PFSK-1 (cell line): ENCODE data around the gene BRF1.

Source experiments
- FOXP2 ChIP-seq: optimal IDR thresholded peaks from 2 replicates; pipeline ENCODE3; 2011; ENCODE audit warnings: borderline replicate concordance, control low read depth, inconsistent platforms; ENCODE audit not compliant: insufficient read depth; ENCODE audit errors: extremely low read length, extremely low read depth
- POLR2AphosphoS5 ChIP-seq: IDR thresholded peaks from 2 replicates; pipeline ENCODE4 v1.6.1; 2012; ENCODE audit warnings: low read depth, mild to moderate bottlenecking, control low read depth, low read length, moderate library complexity
- SIN3A ChIP-seq: IDR thresholded peaks from 2 replicates; pipeline ENCODE4 v1.6.1; 2012; ENCODE audit warnings: mild to moderate bottlenecking, low read length, moderate library complexity, borderline replicate concordance; ENCODE audit not compliant: insufficient read depth
- TAF1 ChIP-seq: IDR thresholded peaks from 2 replicates; pipeline ENCODE4 v1.6.1; 2012; ENCODE audit warnings: low read length, control low read depth, borderline replicate concordance; ENCODE audit not compliant: insufficient read depth
- TF ChIP-seq, protein P1 (sequence below), 2 experiments: IDR thresholded peaks; 2 replicates each; pipeline versions ENCODE4 v1.6.1 to v1.8.0; 2011 to 2012; ENCODE audit warnings: low read depth in 2 of 2, low read length in 2 of 2, control low read depth in 1 of 2, inconsistent platforms in 1 of 2, mild to moderate bottlenecking in 1 of 2, moderate library complexity in 1 of 2; ENCODE audit not compliant: insufficient read depth in 1 of 2

Gene BRF1

GRCh38 chr14:105204206-105204930 lies 96.4 kb downstream of the BRF1 start:
- TF ChIP-seq, protein P1, sequence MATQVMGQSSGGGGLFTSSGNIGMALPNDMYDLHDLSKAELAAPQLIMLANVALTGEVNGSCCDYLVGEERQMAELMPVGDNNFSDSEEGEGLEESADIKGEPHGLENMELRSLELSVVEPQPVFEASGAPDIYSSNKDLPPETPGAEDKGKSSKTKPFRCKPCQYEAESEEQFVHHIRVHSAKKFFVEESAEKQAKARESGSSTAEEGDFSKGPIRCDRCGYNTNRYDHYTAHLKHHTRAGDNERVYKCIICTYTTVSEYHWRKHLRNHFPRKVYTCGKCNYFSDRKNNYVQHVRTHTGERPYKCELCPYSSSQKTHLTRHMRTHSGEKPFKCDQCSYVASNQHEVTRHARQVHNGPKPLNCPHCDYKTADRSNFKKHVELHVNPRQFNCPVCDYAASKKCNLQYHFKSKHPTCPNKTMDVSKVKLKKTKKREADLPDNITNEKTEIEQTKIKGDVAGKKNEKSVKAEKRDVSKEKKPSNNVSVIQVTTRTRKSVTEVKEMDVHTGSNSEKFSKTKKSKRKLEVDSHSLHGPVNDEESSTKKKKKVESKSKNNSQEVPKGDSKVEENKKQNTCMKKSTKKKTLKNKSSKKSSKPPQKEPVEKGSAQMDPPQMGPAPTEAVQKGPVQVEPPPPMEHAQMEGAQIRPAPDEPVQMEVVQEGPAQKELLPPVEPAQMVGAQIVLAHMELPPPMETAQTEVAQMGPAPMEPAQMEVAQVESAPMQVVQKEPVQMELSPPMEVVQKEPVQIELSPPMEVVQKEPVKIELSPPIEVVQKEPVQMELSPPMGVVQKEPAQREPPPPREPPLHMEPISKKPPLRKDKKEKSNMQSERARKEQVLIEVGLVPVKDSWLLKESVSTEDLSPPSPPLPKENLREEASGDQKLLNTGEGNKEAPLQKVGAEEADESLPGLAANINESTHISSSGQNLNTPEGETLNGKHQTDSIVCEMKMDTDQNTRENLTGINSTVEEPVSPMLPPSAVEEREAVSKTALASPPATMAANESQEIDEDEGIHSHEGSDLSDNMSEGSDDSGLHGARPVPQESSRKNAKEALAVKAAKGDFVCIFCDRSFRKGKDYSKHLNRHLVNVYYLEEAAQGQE (IDR thresholded peaks at IDR 0.05; ENCODE audit: insufficient read depth in 1 of 2, low read depth in 2 of 2, low read length in 2 of 2), result no peak
- TF ChIP-seq TAF1 (no peak), FOXP2 (no peak), SIN3A (no peak), POLR2AphosphoS5 (no peak)

- no peak for TF ChIP-seq FOXP2
- TF ChIP-seq TAF1, result no peak
- no peak for TF ChIP-seq SIN3A
- TF ChIP-seq, protein P1 (IDR thresholded peaks at IDR 0.05; ENCODE audit: insufficient read depth in 1 of 2, low read depth in 2 of 2, low read length in 2 of 2), result no peak
- no peak for TF ChIP-seq POLR2AphosphoS5
Observed at GRCh38 chr14:105203701-105204100, 97.1 kb downstream of the BRF1 start.

GRCh38 chr14:105203057-105203531 lies 97.7 kb downstream of the BRF1 start:
- TF ChIP-seq TAF1 (no peak), SIN3A (no peak), POLR2AphosphoS5 (no peak), FOXP2 (no peak)
- TF ChIP-seq, protein P1 (IDR thresholded peaks at IDR 0.05; ENCODE audit: insufficient read depth in 1 of 2, low read depth in 2 of 2, low read length in 2 of 2), result no peak

DNA sequence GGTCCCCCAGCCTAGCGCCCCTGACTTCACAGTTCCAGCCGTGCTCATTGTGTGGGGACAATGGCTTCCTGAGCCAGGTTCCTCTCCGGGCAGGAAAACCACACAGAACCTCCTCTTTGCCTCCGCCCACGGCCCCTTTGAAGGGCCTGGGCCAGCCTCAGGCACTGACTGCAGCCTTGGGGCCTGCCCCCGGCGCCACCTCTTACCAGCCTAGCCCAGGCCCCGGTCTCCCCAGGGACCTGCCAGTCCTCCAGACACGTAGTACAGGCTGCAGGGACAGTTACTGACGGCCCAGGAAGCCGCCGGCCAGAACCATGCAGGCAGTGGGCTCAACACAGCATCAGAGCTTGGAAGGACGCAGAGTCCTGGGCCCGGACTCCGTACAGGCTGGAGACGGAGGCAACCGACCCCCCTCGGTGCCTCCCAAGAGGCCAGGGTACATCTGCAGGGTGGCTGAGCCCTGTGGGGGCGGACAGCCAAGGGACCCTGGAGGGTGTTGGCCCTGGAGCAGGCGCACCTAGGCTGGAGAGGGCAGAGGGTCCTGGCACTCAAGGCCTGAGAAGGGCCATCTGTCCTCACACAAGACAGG lies 98.8 kb downstream of the BRF1 start:
- TF ChIP-seq SIN3A, result no peak
- TF ChIP-seq TAF1, result no peak
- TF ChIP-seq POLR2AphosphoS5, result no peak
- TF ChIP-seq FOXP2, result no peak
- TF ChIP-seq, protein P1 (IDR thresholded peaks at IDR 0.05; ENCODE audit: insufficient read depth in 1 of 2, low read depth in 2 of 2, low read length in 2 of 2), result no peak
